NCI-H146 treated with DMSO at 0.1 percent for 48 hours (cell line): Measurements from ENCODE around the gene GGA1.

Experiments used
- DNase-seq: peaks from one replicate; lab custom pipeline; 2025; ENCODE audit not compliant: unreplicated experiment; lab: John Stamatoyannopoulos, UW

The GGA1 gene

GRCh38 chr22:37608477-37609239 lies at the start of gene GGA1:
TSS of gene GGA1 (plus strand) at chr22:37608834. CDS start at chr22:37608861, 27 bp downstream.
- DNase-seq: peak; percentile 79

DNA sequence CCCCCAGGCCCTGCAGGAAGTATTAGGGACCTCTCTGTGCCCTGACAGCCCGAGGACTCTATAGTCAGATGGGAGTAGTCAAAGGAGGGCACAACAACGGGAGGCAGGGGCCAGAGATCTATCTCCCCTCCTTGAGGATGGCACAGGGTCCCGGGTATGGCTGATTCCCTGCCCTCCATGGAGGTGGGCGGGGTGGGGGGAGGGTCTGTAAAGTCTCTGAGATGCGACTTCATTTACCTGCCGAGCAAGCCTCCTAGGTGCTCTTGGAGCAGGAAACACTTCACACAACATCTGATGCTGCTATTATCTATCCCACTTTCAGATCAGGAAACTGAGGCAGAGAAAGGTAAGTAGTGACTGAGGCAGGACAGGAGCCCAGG lies 49.1 kb upstream of the GGA1 start:
- no peak for DNase-seq

DNA sequence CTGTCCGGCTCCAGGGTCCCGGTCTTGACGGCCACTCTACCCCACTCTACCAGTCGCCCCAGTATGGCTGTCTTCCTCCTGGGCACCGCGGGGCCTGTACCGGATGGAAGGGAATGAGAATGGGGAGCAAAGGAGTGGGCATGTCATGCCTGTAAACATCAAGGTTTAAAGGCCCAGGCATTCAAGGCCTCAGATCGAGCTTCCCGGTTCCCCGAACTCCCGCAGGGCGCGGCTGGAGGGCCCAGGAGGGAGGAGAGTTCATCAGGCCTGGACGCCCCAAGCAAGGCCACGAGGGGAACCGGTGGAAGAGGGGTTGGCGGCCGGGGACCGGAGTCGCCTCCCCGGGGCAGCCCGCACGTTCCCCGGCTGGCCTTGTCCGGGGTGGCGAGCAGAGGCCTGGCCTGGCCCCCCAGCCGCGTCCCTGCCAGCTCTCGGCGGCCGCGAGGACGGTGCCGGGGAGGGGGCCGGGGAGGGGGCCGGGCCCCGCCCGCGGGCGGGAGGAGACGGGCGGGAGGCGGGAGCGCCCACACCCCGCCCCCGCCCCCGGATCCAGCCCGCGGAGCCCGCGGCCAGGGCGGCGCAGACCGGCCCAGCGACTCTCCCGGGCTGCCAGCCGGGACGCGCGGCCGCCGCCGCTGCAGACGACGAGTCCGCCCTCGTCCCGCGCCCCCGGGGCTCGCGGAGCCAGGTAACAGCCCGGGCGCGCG lies 48.6 kb upstream of the GGA1 start, which contains the start of gene CDC42EP1:
TSS of gene CDC42EP1 (plus strand) at position 580 of the 707 bp plus-strand sequence. CDS start 5,870 bp downstream, outside the sequence.
- DNase-seq: no peak

- DNase-seq: no peak
Observed at GRCh38 chr22:37560608-37561211, 47.9 kb upstream of the GGA1 start.

DNA sequence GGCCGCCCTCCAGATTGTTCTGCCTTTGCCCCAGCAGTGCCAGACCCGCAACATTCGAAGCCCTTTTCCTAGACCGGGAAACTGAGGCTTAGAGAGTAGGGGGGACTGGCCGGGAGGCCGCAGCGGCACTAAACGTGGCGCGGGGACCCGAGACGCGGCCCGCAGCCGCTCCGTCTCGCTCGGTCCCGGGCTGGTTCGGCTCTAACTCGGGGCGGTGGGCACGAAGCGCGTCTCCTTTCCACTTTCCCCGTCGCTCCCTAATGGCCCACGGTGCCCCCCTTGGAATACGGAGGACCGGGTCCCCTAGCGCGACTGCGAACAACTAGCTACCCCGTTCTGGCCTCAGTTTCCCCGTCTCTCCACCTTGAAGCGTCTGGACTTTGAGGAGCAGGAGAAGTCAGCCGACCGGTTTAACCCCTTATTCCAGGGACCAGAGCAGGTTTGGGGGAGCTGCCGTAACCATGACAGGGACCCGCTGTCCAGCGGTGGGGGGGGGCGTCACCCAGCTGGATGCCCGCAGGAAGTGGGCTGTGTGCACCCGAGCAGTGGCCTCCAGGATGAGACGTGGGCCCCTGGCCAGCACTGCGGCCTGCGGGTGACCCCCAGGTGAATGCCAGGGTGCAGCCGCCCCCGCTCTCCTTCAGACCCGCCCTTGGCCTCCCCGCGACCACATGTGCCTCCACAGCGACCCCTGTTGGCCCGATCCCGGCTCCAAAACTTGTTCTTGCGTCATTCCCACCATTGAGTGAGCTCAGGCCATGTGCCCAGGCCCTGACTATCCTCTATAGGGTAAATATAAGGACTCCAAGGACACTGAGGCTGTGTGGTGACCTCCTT lies 47.2 kb upstream of the GGA1 start:
- no peak for DNase-seq

DNA sequence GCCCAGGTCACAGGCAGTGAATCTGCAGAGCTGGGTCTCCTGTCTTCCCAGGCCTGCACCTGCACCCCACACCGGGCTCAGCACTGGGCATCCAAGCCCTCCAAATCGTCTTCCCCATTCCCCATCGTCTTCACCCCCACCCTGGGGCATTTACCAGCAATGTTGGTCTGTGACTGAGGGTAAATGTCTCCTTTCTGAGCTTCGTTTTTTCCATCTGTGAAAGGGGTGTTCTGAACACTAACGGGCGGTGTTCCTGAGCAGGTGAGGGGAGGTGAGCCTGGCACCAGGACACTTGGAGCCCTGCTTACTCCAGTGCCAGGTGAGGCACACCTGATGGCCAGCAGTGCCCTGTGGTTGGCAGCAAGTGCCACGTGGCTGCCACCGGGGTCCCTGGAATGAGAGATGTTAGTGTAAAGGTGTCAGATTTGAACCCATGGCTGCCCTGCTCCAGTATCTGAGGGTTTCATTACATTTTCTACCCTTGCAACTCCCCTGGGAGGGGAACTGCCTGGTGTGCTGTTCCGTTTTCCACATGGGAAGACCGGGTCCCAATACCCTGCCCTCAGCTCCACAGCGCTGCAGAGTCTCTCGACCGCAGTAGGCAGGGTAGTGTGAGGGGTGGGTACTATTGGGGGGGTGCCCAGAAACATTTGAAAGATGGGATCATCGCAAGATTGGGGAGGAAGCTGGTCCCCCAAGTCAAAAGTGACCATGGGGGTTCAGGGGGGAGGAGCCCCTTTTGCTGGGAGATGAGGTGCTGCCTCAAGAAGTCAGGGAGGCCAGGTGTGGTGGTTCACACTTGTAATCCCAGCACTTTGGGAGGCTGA lies 46.4 kb upstream of the GGA1 start:
- DNase-seq: no peak

DNA sequence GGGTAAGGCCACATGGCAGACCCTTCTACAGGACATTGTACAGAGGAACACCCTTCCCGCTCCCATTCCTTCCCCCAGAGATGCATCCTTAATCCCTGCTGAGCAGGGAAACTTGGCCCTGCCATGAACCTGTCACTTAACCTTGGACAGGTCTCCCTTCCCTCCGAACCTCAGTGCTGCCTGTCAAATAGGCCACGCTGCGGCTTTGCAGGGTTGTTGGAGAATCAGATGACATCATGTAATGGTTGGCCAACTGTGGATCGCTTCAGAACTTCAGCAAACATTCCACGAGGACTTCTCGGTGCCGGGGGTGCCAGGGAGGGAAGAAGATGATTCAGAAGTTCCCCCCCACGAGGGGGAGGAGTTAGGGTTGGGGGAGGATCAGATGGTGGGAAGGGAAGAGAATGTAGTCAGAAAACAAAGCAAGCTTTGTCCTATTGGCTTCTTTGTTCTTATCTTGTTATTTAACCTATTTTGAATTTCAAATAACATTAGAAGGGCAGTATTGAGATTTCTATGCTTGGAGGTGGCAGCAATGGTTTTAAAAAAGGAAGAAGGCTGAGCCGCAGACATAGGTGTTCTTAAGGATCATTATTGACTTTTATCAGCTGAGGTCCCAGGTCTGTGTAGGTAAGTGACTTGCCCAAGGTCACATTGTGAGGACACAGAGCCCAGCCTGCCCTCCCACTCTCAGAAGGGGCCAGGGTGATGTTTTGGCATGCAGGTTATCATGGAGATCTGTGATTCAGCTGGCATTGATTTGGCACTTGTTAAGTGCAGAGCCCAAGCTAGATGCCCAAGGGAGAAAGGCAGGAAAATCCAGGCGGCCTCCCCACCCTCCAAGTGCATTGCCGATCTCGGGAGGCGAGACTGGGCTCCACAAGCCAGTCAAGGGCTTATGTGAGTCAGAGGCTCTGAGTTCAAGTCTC lies 45.2 kb upstream of the GGA1 start:
- DNase-seq: no peak

DNA sequence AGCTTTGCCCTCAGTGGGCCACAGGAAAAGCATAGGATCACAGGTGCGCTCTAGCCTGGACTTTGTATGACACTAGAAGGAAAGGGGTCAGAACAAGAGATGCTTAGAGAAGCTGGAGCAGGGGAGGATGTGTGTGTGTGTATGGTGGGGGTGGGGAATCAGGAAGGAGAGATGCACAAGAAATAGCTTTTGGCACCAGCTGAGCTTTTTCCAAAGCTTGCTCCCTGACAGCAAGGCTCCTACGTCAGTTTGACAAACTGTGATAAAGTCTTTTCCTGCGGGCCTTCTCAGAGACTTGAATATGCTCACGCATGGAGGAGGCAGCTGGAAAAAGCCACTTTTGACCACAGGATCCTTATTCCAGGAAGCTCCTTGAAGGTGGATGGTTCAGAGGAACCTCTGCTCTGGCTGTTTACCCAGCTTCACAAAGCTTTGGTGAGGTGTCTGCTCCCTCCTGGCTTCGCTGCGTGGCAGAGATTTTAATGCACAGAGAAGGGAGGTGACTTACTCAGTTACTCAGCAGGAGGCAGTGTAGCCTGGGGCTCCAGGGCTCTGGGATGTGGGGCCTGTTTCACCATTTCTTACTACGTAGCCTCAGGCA lies 44.4 kb upstream of the GGA1 start:
- DNase-seq: no peak

GRCh38 chr22:37565830-37566229 lies 42.8 kb upstream of the GGA1 start:
- no peak for DNase-seq

DNA sequence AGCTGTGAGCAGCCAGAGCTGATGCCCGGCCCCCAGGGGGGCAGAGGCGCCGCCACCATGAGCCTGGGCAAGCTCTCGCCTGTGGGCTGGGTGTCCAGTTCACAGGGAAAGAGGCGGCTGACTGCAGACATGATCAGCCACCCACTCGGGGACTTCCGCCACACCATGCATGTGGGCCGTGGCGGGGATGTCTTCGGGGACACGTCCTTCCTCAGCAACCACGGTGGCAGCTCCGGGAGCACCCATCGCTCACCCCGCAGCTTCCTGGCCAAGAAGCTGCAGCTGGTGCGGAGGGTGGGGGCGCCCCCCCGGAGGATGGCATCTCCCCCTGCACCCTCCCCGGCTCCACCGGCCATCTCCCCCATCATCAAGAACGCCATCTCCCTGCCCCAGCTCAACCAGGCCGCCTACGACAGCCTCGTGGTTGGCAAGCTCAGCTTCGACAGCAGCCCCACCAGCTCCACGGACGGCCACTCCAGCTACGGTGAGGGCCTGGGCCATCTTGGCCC lies 42.3 kb upstream of the GGA1 start:
- no peak for DNase-seq

DNA sequence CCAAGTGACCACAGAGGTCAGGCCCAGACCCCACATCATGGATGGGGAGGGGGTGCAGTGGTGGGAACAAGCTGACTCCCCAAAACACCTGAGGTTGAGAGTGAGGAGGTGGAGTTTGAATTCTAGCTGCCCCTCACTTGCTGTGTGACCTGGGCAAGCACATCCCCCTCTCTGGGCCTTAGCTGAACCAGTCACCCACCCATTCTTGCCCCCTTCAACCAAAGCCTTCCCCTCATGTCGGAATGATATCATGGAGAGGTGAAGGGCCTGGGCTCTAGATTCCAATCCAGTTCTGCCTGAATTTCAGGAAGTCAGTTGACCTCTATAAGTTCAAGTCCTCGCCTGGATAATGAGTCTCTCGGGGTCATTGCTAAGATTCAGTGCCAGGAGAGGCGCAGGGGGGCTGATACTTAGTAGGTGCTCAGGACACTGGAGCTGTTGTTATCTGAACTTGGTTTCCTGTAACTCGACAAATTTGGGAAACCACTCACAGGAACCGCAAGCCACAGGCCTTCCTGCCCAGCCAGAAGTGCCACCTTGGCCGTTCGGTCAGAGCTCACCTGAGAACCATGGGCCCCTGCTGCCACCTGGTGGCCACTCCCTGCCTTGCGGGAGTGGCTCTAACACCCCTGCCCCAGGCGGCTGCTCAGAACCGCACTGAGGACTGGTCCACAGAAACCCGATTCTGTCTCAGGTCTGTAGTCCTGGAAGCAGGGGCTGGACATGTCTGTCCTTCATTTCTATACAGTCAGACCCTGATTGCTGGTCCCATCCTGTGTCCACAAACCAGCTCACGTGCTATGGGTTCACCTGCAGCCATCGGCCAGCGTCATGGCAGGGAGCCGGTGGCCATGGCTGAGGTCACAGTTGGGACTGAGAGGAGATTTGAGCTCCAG lies 41.5 kb upstream of the GGA1 start:
- DNase-seq: peak; percentile 1

GRCh38 chr22:37568012-37568411 lies 40.6 kb upstream of the GGA1 start:
- no peak for DNase-seq

DNA sequence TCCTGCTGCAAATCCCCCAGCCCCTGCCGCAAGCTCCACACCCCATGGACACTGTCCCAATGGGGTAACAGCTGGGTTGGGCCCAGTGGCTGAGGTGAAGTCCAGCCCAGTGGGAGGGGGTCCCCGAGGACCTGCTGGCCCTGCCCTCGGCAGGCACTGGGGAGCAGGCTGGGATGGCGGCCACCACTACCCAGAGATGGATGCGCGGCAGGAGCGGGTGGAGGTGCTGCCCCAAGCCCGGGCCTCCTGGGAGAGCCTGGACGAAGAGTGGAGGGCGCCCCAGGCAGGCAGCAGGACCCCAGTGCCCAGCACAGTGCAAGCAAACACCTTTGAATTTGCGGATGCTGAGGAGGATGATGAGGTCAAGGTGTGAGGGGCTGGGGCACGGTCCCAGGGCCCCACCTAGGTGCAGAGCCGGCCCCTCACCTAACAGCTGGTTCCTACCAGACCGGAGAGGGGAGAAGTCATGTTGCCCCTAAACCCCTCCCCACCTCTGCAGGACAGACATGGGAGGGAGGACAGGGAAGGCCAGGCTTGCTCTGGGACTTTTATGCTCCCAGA lies 40.1 kb upstream of the GGA1 start:
- DNase-seq: no peak

DNA sequence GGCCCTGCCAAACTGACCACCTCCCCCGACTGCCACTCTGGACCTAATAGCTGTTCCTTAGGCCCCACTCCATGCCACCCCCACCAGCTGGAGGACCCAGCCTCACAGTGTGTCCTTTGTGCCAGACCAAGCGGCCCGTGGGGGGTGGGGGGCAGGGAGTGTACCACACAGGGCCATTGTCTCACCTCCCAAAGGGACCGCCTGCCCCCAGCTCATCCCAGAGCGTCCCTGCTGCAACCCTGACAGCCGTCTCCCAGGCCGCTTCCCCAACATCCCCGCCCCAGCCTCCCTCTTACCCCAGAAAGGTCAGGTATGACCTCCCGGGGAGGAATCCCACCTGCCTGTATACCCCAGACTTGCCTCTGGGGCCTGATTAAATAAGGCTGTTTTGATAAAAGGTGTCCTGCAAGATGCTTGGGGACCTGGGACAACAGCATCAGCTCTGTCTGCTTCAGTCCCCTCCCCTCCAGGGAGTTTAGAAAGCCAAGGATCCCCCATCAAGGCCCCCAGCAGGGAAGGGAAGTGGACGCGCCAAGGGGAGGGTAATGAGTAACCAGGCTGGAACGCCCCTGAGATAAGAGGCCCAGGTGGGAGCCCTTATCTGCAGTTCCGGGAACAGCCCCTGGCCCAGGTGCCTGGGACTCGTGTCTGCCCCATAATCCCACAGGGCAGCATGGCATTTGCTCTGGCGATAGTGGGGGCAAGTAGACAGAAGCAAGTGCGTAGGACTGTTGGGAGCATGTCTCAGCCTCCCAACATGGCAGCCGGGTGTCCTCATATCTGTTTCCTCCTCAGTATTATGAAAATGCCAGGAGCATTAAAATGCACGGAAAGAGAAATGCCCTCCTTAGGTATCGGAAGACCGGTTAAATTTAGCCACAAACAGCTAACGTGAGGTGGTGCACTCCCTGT lies 39.4 kb upstream of the GGA1 start:
- no peak for DNase-seq

GRCh38 chr22:37569921-37570660 lies 38.5 kb upstream of the GGA1 start:
- no peak for DNase-seq

DNA sequence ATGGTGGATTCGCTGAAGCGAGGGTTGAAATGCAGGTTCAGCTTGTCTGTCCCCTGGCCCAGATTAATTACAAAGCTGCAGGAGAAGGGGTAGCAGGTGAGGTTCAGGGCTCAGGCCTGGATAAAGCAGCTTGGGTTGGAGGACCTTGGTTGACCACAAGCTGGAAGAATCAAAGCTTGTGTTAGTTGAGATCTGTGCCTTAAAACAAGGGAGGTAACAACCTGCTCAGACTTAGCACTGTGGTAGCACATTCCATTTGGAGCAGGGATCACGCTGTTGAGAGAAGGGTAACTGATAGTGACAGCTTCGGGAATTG lies 38.0 kb upstream of the GGA1 start:
- DNase-seq: no peak
